GM19328 (cell line): ENCODE measurements around the gene ANKLE2.

Experiments used
- ATAC-seq: cut with Tn5 transposase; IDR thresholded peaks from one replicate; pipeline ENCODE4 v1.9.1; 2021; ENCODE audit warnings: mild to moderate bottlenecking, moderate library complexity; ENCODE audit not compliant: unreplicated experiment

ANKLE2 gene

DNA sequence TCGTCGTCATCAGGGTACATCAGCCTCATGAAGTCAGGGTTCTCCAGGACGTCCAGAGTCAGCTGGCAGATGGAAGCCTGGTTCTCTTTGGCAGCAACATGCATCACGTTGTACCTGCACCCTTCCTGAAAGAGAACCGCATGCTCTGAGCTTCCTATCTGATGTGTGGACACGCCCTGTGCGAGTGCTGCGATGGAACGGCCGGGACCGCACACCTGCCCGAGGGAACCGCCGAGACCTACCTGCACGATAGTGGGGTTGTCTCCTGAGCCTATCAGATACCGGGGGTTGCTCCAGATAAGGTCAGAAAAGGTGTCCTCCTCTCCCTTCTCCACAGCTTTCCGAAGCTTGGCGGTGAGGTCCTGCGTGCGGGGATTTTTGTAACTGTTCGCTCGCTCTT lies 13.7 kb downstream of the ANKLE2 start:
- ATAC-seq = no peak

DNA sequence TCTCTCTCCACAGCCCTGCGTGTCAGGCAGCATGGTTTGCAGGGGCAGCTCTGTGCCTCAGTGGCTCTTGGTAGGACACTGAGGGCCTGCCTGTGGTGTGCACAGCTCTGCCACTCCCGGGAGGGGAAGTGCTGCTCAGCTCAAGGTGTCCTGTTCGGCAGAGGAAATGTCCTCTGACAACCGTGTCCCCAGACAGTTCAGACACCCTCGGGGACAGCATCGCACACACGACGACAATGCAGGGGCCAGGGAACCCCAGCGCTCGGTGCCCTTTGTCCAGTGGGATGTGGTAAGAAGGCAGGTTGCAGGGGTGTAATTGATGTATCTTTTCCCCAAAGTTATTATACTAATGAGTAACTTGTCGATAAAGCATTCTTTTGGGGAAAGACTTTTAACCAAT lies 14.2 kb downstream of the ANKLE2 start:
- no peak for ATAC-seq

DNA sequence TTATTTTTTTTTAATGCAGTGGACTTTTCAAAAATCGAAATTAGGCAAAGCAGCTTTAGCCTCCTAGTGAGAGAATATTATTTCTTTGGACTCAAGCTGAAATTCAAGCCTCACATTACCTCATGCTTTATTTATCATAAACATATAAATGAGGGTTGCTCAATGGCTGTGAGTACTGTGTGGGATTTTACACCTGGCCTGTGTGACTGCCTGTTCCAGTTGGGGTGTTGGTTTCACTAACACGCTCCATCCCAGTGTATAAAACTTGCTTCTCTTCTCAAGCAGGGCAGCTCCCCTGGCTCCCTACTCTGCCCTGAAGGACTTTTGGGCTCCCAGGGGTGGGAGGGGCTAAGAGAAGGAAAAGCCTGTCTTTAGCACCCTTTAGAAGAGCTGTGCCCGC lies 15.0 kb downstream of the ANKLE2 start:
- no peak for ATAC-seq

DNA sequence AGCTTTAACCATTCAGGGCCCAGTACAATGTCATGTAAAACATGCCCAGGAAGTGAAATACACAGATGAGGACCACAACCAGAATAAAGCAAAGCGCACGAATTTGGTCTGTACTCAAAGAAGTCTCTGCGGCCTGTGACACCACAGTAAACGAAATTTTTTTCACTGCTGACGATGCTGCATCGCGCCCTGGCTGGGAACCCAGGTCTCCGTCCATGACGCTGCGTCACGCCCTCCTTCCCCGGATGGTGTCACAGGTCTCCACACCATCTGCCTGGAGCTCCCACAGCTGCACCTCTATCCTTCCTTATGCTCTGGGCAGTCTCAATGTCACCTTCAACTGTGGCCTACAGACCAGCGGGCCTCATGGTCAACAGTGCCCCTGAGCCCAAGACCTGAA lies 17.8 kb downstream of the ANKLE2 start:
- no peak for ATAC-seq

DNA sequence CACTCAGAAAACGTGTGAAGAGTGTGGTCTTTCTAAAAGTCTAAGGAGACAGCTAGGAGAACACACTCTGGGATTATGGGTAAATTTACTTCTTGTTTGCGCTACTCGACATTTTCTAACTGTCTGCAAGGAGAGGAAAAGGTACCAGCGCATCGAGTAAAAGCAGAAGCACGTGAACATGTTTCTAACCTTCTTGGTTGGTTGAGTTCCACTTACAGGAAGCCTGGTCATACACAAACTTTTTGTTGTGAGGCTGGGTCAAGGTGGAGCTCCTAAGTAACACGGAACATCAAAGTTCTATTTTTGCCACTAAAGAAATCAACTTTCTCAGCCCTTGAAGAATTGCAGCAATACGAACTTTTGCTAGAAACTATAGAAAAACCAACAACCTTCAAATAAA lies 20.0 kb downstream of the ANKLE2 start:
- ATAC-seq = no peak

DNA sequence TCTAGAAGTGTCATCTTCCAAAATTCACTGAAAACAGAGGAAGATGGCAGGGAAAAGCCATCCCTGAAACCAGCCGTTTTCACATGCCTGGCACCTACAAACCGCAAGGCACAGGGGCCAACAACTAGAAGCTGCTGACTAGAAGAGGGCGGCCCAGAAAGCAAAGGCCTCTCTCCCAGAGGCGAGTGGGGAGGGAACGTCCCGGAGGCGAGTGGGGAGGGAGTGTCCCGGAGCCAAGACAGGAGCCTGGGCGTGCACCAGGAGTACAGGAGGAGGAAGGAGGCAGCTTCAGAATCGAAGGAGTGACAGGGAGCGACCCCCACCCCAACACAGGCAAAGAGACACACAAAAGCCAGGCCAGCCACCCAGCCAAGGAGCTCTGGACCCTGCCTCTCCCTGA lies 21.0 kb downstream of the ANKLE2 start:
- no peak for ATAC-seq

DNA sequence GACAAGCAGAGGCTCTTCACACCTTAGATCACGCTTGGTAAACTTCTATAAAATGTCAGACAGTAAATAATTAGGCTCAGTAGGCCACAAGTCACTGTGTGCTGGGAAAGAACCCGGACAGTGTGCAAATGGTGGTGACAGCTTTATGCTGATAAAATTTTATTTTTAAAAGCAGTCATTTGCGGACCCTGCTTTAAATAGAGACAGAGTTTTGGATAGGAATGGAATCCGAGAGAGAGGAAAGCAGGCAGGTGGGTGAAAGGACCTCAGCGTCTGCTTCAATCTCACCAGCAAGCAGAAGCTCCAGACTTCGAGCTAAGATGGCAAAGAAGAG lies 21.4 kb downstream of the ANKLE2 start:
- no peak for ATAC-seq

DNA sequence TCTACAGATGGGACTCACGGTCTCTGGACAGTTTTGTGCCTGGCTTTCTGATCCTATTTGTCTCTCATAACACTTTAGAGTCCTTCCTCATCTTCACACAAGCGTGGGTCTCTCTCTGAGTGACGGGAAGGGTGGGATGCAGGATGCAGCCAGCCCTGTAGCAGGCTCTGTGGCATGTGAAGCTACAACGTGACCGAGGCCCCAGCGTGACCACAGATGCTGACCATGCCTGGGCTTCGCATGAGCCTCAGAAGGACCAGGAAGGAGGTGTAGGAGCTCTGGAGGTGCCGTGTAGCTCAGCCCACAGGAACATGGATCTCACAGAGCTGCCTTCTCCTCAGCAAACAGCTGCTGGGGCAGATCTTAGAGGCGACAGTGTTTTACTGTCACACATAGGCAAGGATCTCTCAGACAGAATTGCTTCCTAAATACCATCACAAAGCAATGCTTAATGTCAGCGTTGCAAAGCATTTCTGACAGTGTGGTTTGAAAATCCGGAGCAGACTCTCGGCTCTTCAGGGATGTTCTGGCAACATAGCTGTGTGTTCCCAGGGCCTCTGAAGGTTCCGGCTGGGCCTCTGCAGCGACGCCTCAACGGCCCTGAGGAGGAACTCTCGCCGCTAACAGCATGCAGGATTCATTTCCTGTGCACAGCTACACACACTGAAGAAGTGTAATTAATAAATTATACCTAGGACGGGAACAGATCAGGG lies 21.9 kb downstream of the ANKLE2 start:
- no peak for ATAC-seq

DNA sequence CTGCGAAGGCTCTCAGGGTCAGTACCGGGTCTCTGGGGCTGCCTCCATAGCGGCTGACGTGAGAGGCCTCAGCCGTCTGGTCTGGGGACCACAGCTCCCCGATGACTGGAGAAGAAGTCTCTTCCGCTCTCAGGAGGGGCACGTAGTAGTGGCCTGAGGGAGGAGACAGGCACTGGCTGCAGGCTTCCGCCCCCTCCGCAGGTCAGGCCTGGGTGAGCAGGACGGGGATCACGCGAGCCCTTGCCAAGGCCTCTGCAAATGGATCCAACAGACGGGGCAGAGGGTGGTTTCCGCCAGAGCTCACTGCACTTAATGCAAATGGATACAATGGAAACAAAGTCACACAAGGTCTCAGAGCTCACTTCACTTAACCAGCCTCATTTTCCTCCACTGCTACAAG lies 24.7 kb downstream of the ANKLE2 start:
- no peak for ATAC-seq

DNA sequence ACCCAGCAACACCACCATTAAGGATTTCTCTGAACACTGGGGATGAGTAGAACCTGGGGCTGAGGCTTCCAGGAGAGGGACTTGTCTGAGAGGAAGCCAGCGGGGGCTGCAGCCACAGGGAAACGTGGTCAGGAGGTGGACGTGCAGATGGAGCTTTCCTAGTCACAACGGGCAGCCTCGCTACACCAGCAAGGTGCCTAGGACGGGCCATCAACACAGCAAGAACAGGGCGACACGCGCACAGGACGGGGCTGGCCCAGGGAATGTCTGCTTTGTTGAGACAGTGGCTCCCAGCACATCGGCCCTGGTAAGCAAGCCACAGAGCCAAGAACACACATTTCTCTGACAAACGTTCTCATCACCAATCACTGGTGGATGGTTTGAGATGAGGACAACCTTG lies 25.3 kb downstream of the ANKLE2 start:
- ATAC-seq = no peak

DNA sequence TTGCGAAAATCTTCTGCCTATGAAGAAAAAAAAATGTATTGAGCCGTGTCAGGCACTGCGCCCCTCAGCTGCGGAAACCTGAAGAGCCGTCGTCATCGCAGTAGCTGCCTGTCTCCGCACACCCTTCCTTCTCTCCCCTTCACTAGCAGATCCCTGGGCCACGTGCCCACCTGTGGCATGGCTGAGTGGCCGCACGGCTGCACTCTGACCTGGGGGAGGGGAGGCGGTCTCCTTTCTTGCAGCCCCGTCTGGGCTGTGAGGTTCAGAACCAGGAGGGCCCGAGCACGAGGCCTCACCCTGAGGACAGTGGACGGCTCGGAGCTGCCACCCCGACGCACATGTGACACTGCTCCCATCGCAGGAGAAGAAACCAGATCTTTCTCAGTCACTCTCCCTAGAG lies 26.1 kb downstream of the ANKLE2 start:
- ATAC-seq = no peak

DNA sequence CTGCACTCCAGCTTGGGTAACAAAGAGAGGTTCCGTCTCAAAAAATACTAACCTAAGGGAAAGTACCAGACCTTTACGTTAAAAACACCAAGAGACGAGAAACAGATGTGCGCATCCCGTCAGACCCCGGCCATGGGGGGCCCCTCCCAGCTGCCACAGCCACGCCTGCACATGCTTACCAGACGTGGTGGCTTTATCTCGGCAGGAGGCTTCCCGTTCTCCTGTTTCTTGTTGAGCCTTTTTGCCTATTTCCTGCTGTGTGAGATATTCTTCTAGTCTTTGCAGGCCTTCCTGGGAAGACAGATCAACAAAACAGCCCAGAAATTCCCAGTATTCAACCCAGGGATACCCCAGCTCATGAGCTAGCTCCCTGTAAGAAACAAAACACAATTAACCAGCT lies 27.4 kb downstream of the ANKLE2 start:
- no peak for ATAC-seq

DNA sequence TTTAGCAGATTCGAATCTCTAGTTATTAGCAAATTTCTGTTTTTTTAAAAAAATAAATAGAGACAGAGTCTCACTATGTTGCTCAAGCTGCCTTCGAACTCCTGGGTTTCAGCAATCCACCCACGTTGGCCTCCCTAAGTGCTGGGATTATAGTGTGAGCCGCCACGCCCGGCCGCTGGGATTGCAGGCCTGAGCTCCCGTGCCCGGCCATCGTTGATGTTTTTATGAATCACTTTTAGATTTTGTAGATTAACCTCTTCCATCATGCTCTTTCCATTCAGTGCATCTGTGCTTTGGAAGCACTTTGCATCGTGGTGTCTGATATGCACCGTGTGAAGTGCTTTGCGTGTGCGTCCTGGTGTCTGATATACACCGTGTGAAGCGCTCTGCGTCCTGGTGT lies 30.1 kb downstream of the ANKLE2 start:
- ATAC-seq = no peak

DNA sequence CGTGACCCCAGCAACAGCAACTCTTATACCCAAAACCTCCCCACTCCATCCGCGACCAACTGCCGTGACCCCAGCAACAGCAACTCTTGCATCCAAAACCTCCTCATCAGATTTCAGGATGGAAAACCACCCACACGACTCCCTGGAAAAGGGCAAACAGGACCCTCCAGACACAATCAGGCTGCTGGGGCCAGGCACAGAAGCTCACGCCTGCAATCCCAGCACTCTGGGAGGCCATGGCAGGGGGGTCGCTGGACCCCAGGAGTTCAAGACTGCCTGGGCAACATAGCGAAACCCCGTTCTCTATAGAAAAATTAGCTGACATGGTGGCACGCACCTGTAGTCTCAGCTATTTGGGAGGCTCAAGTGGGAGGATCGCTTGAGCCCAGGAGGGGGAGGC lies 31.3 kb downstream of the ANKLE2 start:
- ATAC-seq = no peak

DNA sequence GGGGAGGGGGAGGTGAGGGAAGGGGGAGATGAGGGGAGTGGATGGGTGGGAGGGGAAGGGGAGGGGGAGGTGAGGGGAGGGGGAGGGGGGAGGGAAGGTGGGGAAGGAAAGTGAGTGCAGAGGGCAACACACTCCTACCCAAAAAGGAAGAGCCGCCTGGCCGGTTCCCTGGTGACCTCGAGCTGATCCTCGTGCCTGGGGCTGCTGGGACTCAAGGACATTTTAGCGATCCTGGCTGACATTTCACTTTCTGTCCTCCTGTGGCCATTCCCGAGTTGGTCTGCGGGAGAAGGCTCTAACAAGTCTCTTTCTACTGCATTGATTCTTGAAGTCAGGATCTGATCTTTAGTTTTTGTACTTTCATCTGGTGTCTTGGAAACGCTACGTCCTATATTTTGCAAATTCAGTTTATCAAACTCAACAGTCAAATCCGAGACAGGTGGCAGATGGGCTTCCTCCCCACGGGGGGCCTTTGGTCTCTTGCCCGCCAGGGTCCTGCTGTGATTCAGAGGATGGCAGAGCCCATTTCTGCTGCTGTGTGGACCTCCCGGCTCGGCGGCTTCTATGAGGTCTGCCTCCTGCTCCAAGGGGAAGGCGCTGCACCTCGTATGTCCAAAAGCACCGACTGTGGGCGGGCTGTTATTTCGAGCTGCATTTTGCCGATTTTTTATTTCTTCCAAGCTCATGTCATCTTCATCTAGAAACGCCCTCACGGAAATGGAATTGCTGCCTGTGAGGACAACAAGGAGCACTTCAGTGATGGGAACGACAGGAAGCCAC lies 31.9 kb downstream of the ANKLE2 start:
- no peak for ATAC-seq

DNA sequence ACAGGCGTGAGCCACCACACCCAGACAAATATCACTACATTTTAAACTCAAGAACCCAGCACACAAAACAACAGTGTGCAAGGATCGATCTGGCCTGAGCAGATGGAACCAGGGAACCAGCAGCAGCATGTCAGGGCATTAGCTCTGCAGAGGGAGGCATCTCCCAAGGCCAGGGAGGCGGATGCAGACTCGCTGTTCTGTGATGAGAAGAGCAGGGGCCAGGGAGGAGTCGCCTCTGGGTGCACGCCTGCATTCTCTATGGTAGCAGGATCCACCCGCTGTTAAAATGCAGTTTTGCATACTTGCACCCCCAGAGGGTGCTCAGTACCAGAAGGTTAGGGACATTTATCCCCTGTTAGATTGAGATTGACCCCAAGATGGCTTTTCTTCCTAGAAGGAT lies 33.1 kb downstream of the ANKLE2 start:
- ATAC-seq = no peak

DNA sequence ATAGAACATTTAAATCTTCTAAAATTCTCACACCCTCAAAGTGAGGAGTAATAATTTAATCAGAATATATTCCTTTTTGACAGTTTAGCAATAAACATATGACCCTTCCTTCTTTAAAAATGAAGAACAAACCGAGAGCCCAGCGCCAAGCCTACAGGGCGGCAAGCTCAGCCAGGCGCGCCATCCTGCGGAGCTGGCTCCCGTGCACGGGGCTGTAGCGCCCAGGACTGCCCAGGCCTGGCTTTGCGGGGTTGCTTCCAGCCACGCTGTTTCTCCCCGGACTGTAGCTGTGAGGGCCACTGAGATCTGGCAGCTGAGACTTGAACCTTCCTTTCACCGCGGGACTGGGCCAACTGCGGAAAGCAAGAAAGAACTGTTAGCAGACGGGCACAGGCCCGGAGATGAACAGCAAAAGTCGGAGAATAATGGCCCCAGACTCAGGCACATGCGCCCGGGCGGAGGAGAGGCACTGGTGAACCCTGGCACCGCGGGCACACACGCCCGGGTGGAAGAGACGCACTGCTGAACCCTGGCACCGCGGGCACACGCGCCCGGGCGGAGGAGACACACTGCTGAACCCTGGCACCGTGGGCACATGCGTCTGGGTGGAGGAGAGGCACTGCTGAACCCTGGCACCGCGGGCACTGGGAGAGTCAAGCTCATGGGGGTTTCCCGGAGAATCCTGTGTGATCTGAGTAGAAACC lies 34.4 kb downstream of the ANKLE2 start:
- no peak for ATAC-seq

DNA sequence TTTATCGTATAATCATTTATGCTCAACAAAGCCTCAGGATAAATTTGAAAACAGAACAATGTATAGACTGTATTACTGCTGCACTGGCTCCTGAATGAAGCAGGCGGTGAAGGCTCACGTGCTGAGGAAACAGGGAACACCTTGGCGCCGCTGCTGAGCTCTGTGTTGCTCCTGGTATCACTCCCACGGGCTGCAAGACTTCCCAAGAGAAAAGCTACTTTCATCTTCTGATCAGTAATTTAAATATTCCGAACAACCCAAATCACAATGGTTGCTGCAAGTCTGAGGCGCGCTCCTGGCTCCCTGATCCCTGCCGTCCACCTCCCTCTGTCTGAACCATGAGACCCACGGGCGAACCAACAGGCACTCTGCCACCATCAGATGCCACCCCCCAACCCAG lies 35.2 kb downstream of the ANKLE2 start:
- ATAC-seq = no peak

DNA sequence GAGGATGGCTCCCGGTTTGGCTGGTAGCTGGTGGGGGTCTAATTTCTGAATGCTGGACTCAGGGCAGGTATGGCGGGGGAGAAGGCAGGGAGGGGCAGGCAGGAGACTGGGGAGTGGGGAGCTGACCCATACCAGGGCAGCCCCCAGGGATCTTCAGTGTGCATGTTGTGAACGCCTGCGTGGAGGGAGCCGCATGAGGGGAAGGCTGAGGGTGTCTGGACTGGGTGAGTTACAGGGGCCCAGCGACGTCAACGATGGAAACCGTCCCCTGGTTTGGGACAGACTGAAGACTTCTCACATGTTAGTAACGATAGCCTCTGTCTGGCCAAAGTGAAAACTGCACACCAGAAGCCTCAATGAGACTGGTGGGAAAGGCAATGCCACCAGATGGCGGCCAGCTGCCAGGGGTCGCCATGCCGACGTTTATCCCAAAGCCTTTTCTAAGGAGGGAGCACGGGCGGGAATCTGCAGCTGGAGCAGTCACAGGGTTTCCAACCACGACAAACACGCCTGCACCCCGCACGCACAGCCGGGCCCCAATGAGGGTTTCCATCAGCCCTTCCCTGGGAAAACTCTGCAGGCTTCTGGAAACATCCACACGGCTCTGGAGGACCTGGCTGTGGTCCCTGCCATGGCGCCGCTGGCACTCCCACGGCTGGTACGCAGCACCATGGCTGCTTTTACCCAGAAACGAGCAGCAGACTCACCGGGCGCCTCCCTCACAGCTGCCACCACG lies 37.0 kb downstream of the ANKLE2 start:
- ATAC-seq = no peak

DNA sequence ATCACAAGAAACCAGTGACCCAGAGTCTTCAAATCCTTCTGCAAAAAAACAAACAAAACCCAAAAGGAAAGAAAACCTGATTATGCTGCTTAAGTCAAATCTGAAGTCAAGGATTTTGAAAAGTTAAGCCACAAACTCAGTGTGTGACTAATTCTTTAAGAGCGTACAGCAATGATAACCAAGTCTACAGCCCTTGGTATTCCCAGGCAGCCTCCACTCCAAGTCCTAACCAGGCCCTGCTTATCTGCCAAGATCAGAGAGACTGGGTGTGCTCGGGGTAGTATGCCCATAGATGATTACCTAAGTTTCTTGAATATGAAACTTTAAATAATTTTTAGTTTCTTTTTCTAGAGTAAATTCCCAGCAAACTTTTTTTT lies 37.9 kb downstream of the ANKLE2 start:
- ATAC-seq = no peak

DNA sequence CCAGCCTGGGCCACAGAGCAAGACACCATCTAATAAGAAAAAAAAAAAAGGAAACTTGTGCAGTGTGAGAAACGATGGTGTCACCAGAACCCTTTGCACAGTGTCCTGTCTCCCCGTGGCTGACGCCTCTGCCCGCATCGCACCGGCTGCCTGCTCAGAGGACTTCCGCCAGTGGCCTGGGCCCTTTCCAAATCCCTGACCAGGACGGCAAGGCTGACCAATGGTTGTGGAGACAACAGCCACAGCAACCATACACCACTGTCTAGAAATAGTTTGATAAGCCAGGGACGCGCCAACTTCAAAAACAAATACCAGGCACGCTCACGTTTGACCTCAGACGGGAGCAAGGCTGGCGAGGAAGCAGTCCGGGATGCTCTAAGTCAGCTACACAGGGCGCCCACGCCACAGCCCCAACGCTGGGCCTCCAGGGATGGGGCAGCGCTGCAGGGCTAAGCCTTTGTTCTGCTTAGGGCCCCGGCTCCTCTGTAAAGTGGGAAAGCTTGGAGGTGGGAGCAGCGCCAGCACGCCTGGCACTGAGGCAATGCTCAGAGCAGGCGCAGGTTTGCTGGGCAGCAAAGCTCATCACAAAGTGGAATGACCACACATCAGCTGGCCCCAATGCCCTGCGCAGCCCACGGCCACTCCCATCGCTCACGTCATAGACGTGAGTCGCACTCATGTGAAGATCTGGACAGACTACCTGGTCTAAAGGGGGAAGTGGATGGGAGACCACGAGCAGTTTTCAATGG lies 38.4 kb downstream of the ANKLE2 start:
- ATAC-seq = no peak
